Astrocyte (in vitro differentiated cells and primary cell): ENCODE measurements around the gene BCL7A. TPM values are rescaled to one million over a fixed set of nuclear protein-coding genes. Genes with fewer than 3 reads are reported as not detected.

Source experiments
- DNase-seq: peaks from one replicate; pipeline ENCODE4 v3.0.0-alpha.2; 2010; ENCODE audit warnings: low read depth
- FAIRE-seq: peaks from 2 replicates; lab custom pipeline; 2011; peaks lifted over from hg19 to GRCh38; lab: Jason Lieb, UNC
- H2AFZ ChIP-seq: 2 replicates; pipeline ENCODE4 v1.6.0; 2012; ENCODE audit warnings: low read depth, low read length, inconsistent platforms
- H3K27ac ChIP-seq: 2 replicates; pipeline ENCODE4 v1.5.1; 2011; ENCODE audit warnings: low read depth, low read length, inconsistent platforms
- H3K27me3 ChIP-seq: 2 replicates; pipeline ENCODE4 v1.6.0; 2011; ENCODE audit warnings: low read length, inconsistent platforms; ENCODE audit not compliant: insufficient read depth
- H3K36me3 ChIP-seq: 2 replicates; pipeline ENCODE4 v1.5.1; 2011; ENCODE audit warnings: low read length, inconsistent platforms; ENCODE audit not compliant: insufficient read depth
- H3K4me1 ChIP-seq: 2 replicates; pipeline ENCODE4 v1.5.1; 2011; ENCODE audit warnings: low read length, inconsistent platforms; ENCODE audit not compliant: insufficient read depth
- H3K4me2 ChIP-seq: 2 replicates; pipeline ENCODE4 v1.6.0; 2012; ENCODE audit warnings: low read length, inconsistent platforms
- H3K4me3 ChIP-seq: 2 replicates; pipeline ENCODE4 v1.5.1; 2011; ENCODE audit warnings: low read depth, mild to moderate bottlenecking, low read length, inconsistent platforms; ENCODE audit not compliant: insufficient read depth
- H3K79me2 ChIP-seq: 2 replicates; pipeline ENCODE4 v1.6.0; 2012; ENCODE audit warnings: mild to moderate bottlenecking, low read length, inconsistent platforms; ENCODE audit not compliant: insufficient read depth
- H3K9ac ChIP-seq: 2 replicates; pipeline ENCODE4 v1.6.0; 2012; ENCODE audit warnings: mild to moderate bottlenecking, low read length, inconsistent platforms
- H3K9me3 ChIP-seq: 2 replicates; pipeline ENCODE4 v1.5.1; 2012; ENCODE audit warnings: low read depth, mild to moderate bottlenecking, low read length, inconsistent platforms; ENCODE audit not compliant: insufficient read depth
- H4K20me1 ChIP-seq: 2 replicates; pipeline ENCODE4 v1.6.0; 2012; ENCODE audit warnings: low read length, inconsistent platforms; ENCODE audit not compliant: insufficient read depth
- H3K27ac Mint-ChIP-seq: one replicate; pipeline ENCODE4 v1.8.0; 2021; ENCODE audit warnings: mild to moderate bottlenecking, mixed read lengths; ENCODE audit not compliant: unreplicated experiment
- H3K27me3 Mint-ChIP-seq: one replicate; pipeline ENCODE4 v1.8.0; 2021; ENCODE audit warnings: low read depth, mixed read lengths; ENCODE audit not compliant: unreplicated experiment
- H3K36me3 Mint-ChIP-seq: one replicate; pipeline ENCODE4 v1.8.0; 2021; ENCODE audit warnings: low read depth, mixed read lengths; ENCODE audit not compliant: unreplicated experiment
- H3K4me1 Mint-ChIP-seq: one replicate; pipeline ENCODE4 v1.8.0; 2021; ENCODE audit warnings: low read depth, mixed read lengths; ENCODE audit not compliant: unreplicated experiment
- H3K4me3 Mint-ChIP-seq: one replicate; pipeline ENCODE4 v1.8.0; 2021; ENCODE audit warnings: mild to moderate bottlenecking, moderate library complexity, mixed read lengths; ENCODE audit not compliant: unreplicated experiment
- H3K9me3 Mint-ChIP-seq: one replicate; pipeline ENCODE4 v1.8.0; 2021; ENCODE audit warnings: mild to moderate bottlenecking, mixed read lengths; ENCODE audit not compliant: unreplicated experiment
- CTCF ChIP-seq: IDR thresholded peaks from 2 replicates; pipeline ENCODE4 v1.5.1; 2011; ENCODE audit warnings: low read depth, mild to moderate bottlenecking, inconsistent platforms, low read length, moderate library complexity; ENCODE audit not compliant: insufficient read depth
- EZH2 ChIP-seq: IDR thresholded peaks from 2 replicates; pipeline ENCODE4 v1.6.1; 2012; ENCODE audit warnings: mild to moderate bottlenecking, low read length, inconsistent platforms; ENCODE audit not compliant: insufficient read depth
- total RNA-seq: library from RNA; stranded (reverse); gene quantifications from 2 replicates; pipeline ENCODE4 v1.2.1, GENCODE V29; 2021

BCL7A gene
- total RNA-seq, 1 donor from 2014 or later: 9.6 TPM

DNA sequence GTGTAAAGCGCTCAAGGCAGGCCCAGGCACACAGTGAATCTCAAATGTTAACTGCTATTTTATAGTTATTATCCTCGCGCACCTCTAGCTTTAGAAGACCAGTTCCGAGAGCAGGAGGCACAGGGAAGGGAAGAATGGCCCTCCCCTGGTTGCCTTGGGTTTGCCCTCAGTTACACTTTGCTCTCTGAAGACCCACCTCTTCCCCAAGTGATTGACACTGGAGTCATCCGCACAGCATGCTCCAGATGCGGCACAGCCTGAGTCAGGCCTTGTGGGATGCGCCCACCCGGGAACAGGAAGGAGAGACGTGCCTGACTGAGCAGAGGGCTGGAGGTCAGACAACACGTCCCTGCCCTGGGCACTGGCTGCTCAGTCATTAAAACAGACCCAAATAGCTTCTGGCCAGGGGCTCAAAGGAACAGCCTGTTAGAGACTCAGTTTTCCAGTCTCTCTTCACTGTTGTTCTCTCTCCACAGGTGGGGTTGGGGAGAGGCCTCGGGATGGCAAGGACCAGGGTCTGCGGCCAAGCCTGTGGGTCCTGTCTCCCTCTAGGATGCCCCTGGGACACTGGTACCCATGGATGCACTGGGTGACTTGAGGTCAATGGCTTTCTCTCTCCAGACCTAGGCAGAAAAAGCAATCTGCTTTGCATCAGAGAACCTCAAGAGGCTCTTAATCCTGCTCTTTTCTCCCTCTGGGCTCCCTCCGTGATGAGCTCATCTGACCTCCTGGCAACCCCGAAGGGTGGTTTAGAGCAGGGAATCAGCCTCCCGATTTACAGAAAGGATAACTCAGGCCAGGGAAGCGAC lies 43.3 kb downstream of the BCL7A start:
- H3K27me3 Mint-ChIP-seq: no peaks in the 10 kb centered on the region
- peak overlapping the region; percentile 72 for H3K27ac ChIP-seq
- peak overlapping the region; percentile 49 for H2AFZ ChIP-seq
- peaks cover 36% of the 10 kb centered on the region for H3K4me1 ChIP-seq
- peak overlapping the region; percentile 32 for H3K4me3 ChIP-seq
- peaks cover 9% of the 10 kb centered on the region for H3K36me3 Mint-ChIP-seq
- no peaks in the 10 kb centered on the region for H3K27me3 ChIP-seq
- TF ChIP-seq CTCF (no peak), EZH2 (no peak)
- H3K36me3 ChIP-seq: no peaks in the 10 kb centered on the region
- DNase-seq (peak; percentile 80), FAIRE-seq (no peak)
- H3K4me1 Mint-ChIP-seq: peaks cover 19% of the 10 kb centered on the region
- peak overlapping the region; percentile 89 for H3K27ac Mint-ChIP-seq
- H4K20me1 ChIP-seq: peaks cover 4% of the 10 kb centered on the region
- H3K9me3 Mint-ChIP-seq: no peaks in the 10 kb centered on the region
- peak overlapping the region; percentile 82 for H3K4me2 ChIP-seq
- H3K9me3 ChIP-seq: no peaks in the 10 kb centered on the region
- no peaks in the 10 kb centered on the region for H3K79me2 ChIP-seq
- peak overlapping the region; percentile 68 for H3K9ac ChIP-seq
- H3K4me3 Mint-ChIP-seq: peak overlapping the region; percentile 77

DNA sequence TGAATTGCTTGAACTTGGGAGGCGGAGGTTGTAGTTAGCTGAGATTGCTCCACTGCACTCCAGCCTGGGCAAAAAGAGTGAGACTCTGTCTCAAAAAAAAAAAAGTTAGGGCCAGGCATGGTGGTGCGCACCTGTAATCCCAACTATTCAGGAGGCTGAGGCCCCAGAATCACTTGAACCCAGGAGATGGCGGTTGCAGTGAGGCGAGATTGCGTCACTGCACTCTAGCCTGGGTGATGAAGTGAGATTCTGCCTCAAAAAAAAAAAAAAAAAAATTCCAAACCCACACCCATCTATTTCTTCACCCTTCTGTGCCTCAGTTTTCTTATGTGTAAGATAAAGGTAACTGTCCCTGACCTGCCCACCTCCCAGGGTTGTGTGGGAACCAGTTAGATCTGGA lies 45.9 kb downstream of the BCL7A start:
- H3K4me2 ChIP-seq: peak overlapping the region; percentile 35
- H3K9me3 Mint-ChIP-seq: no peaks in the 10 kb centered on the region
- no peak overlapping the region for H3K27ac Mint-ChIP-seq
- H3K9ac ChIP-seq: no peak overlapping the region
- FAIRE-seq (no peak), DNase-seq (no peak)
- H3K36me3 ChIP-seq: no peaks in the 10 kb centered on the region
- H3K4me3 ChIP-seq: no peak overlapping the region
- no peak overlapping the region for H3K27ac ChIP-seq
- H3K27me3 Mint-ChIP-seq: no peaks in the 10 kb centered on the region
- H4K20me1 ChIP-seq: peaks cover 4% of the 10 kb centered on the region
- peaks cover 26% of the 10 kb centered on the region for H3K4me1 Mint-ChIP-seq
- TF ChIP-seq CTCF: no peak
- TF ChIP-seq EZH2: no peak
- no peaks in the 10 kb centered on the region for H3K9me3 ChIP-seq
- peaks cover 41% of the 10 kb centered on the region for H3K4me1 ChIP-seq
- H3K27me3 ChIP-seq: no peaks in the 10 kb centered on the region
- no peaks in the 10 kb centered on the region for H3K79me2 ChIP-seq
- H2AFZ ChIP-seq: no peak overlapping the region
- H3K36me3 Mint-ChIP-seq: peaks cover 3% of the 10 kb centered on the region
- H3K4me3 Mint-ChIP-seq: no peak overlapping the region

DNA sequence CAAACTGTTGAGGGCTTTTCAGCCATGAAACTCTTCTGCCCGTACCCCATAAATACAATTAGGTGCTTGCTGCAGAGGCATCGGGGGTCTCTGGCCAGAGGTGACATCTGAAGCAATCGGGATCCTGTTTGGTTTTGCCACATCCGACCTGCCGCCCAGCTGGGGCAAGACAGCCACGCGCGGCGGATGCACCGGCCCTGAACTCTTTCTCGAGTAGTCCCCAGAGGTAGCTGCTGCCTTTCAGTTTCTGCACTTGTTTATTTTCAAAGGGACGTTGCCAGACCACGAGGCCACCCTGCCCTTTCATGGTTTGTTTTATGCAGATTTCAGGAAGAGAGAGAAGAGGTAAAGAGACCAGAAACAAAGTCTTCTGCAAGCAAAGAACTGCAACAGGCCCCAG lies 46.3 kb downstream of the BCL7A start:
- peaks cover 37% of the 10 kb centered on the region for H3K4me1 ChIP-seq
- no peak overlapping the region for H3K27ac ChIP-seq
- no peaks in the 10 kb centered on the region for H3K27me3 ChIP-seq
- FAIRE-seq (no peak), DNase-seq (peak; percentile 74)
- no peaks in the 10 kb centered on the region for H3K79me2 ChIP-seq
- H3K4me2 ChIP-seq: peak overlapping the region; percentile 35
- no peak for TF ChIP-seq EZH2
- no peak for TF ChIP-seq CTCF
- H3K4me3 ChIP-seq: no peak overlapping the region
- Mint-ChIP-seq H3K27ac (no peak overlapping the region), H3K4me1 (peaks cover 27% of the 10 kb centered on the region), H3K27me3 (no peaks in the 10 kb centered on the region), H3K4me3 (no peak overlapping the region), H3K9me3 (no peaks in the 10 kb centered on the region), H3K36me3 (peaks cover 5% of the 10 kb centered on the region)
- H3K9me3 ChIP-seq: no peaks in the 10 kb centered on the region
- H3K9ac ChIP-seq: no peak overlapping the region
- H3K36me3 ChIP-seq: no peaks in the 10 kb centered on the region
- no peak overlapping the region for H2AFZ ChIP-seq
- peaks cover 4% of the 10 kb centered on the region for H4K20me1 ChIP-seq
